SW 1271 (cell line): ENCODE results near the gene PARP11.
"Not testable (repeated sequence)": the region's sequence is repeated elsewhere in the genome, so short reads cannot be mapped to it uniquely, and the experiment has no call there.

ENCODE experiments used
- DNase-seq, 2 experiments: peaks; one replicate each; lab custom pipeline; 2025; lab: John Stamatoyannopoulos, UW

PARP11 gene

GRCh38 chr12:3882896-3883564 lies 9.8 kb upstream of the PARP11 start:
- DNase-seq: peak in 1 of 2 experiments; percentile 28

GRCh38 chr12:3882406-3882805 lies 9.2 kb upstream of the PARP11 start:
- DNase-seq: no peak

GRCh38 chr12:3881281-3881950 lies 8.2 kb upstream of the PARP11 start:
- DNase-seq: no peak

- no peak for DNase-seq
Observed at GRCh38 chr12:3879846-3880245, 6.6 kb upstream of the PARP11 start.

- no peak for DNase-seq
Observed at GRCh38 chr12:3871356-3871755, 1.8 kb downstream of the PARP11 start.

- no peak for DNase-seq
Observed at GRCh38 chr12:3869865-3870264, 3.3 kb downstream of the PARP11 start.

- DNase-seq: no peak
Observed at GRCh38 chr12:3869433-3869832, 3.8 kb downstream of the PARP11 start.

GRCh38 chr12:3863756-3864155 lies 9.4 kb downstream of the PARP11 start:
- no peak for DNase-seq

GRCh38 chr12:3842517-3842916 lies 30.7 kb downstream of the PARP11 start:
- DNase-seq: no peak

- DNase-seq: no peak
Observed at GRCh38 chr12:3841783-3842182, 31.4 kb downstream of the PARP11 start.

GRCh38 chr12:3840833-3841232 lies 32.4 kb downstream of the PARP11 start:
- not testable (repeated sequence) for DNase-seq

- not testable (repeated sequence) for DNase-seq
Observed at GRCh38 chr12:3839745-3840144, 33.5 kb downstream of the PARP11 start.

- not testable (repeated sequence) for DNase-seq
Observed at GRCh38 chr12:3838701-3839548, 34.3 kb downstream of the PARP11 start.

- DNase-seq: no peak
Observed at GRCh38 chr12:3838076-3838475, 35.1 kb downstream of the PARP11 start.

- no peak for DNase-seq
Observed at GRCh38 chr12:3837049-3837448, 36.1 kb downstream of the PARP11 start.

GRCh38 chr12:3836641-3837040 lies 36.6 kb downstream of the PARP11 start:
- DNase-seq: no peak

- no peak for DNase-seq
Observed at GRCh38 chr12:3835914-3836313, 37.3 kb downstream of the PARP11 start.

GRCh38 chr12:3834774-3835173 lies 38.4 kb downstream of the PARP11 start:
- no peak for DNase-seq

- no peak for DNase-seq
Observed at GRCh38 chr12:3833670-3834310, 39.4 kb downstream of the PARP11 start.

GRCh38 chr12:3832738-3833137 lies 40.5 kb downstream of the PARP11 start:
- no peak for DNase-seq

- DNase-seq: no peak
Observed at GRCh38 chr12:3828888-3829287, 44.3 kb downstream of the PARP11 start.

- DNase-seq: no peak
Observed at GRCh38 chr12:3827301-3828000, 45.7 kb downstream of the PARP11 start.
